Esophagus muscularis mucosa (tissue), 4 donors: Measurements from ENCODE around the gene CDH15. TPM values are rescaled to one million over a fixed set of nuclear protein-coding genes. Genes with fewer than 3 reads are reported as not detected.

Experiments
- DNase-seq: peaks from one replicate; pipeline ENCODE4 v3.0.0-alpha.2; 2017; ENCODE audit errors: extremely low spot score
- H3K27ac ChIP-seq, 4 donors: fragments of 200-600 bp; sonication (generic); replicated peaks in 1 of 4; 1 replicate in 3 of 4; 2 replicates in 1 of 4; pipeline ENCODE4 v1.5.1; 2016 to 2019; ENCODE audit warnings: mild to moderate bottlenecking in 1 of 4
- H3K27me3 ChIP-seq, 4 donors: fragments of 200-600 bp; sonication (generic); one replicate each; pipeline versions ENCODE4 v1.5.1 to v1.6.0; 2016 to 2019
- H3K36me3 ChIP-seq, 4 donors: fragments of 200-600 bp; sonication (generic); one replicate each; pipeline ENCODE4 v1.5.1; 2016 to 2019
- H3K4me1 ChIP-seq, 4 donors: fragments of 200-600 bp; sonication (generic); one replicate each; pipeline ENCODE4 v1.5.1; 2016 to 2019
- H3K4me3 ChIP-seq, 4 donors: fragments of 200-600 bp; sonication (generic); 1 replicate in 2 of 4; 2 replicates in 2 of 4; pipeline ENCODE4 v1.5.1; 2016 to 2019; ENCODE audit warnings: mild to moderate bottlenecking in 4 of 4, moderate library complexity in 1 of 4
- H3K9me3 ChIP-seq, 4 donors: fragments of 200-600 bp; sonication (generic); 1 replicate in 3 of 4; 2 replicates in 1 of 4; pipeline ENCODE4 v1.5.1; 2016 to 2019
- CTCF ChIP-seq, 3 experiments: fragments of 200-600 bp in 2 of 3; fragments of 450-650 bp in 1 of 3; sonication (generic) in 2 of 3; IDR thresholded peaks; one replicate each; pipeline ENCODE4 v1.5.1; 2017 to 2019; ENCODE audit warnings: antibody characterized with exemption in 3 of 3, mild to moderate bottlenecking in 2 of 3, moderate library complexity in 1 of 3
- EP300 ChIP-seq: sonication (generic); formaldehyde crosslinking; IDR thresholded peaks from one replicate; pipeline ENCODE4 v1.6.1; 2017; ENCODE audit warnings: antibody characterized with exemption
- POLR2A ChIP-seq: fragments of 450-650 bp; IDR thresholded peaks from one replicate; pipeline ENCODE4 v1.6.1; 2017; ENCODE audit warnings: antibody characterized with exemption, moderate library complexity, mild to moderate bottlenecking, low read depth
- POLR2AphosphoS5 ChIP-seq, 2 donors: sonication (generic); formaldehyde crosslinking; IDR thresholded peaks; one replicate each; pipeline ENCODE4 v1.6.1; 2017; ENCODE audit warnings: antibody characterized with exemption in 2 of 2
- WGBS: methylation state at CpG from one replicate; pipeline ENCODE4 v1.1.5; 2018; 5-methylcytosine and 5-hydroxymethylcytosine counted together
- intact Hi-C: fragments of 100-400 bp; cut with DNase I; formaldehyde crosslinking; loops from one replicate; pipeline ENCODE4 v1.15.1; 2023
- total RNA-seq, 4 donors: library from RNA; depleted of rRNA; stranded (reverse); fragments of >200 nt; gene quantifications; one replicate each; pipeline versions ENCODE4 v1.1.0 to v1.2.1, GENCODE V29; 2016

CDH15 gene
- total RNA-seq, 4 donors from 2014 or later = under 0.01 to 0.17 (median 0.13) TPM; not detected in 1

GRCh38 chr16:89172171-89172527 is 601 bp downstream of the CDH15 start:
- intact Hi-C loops = loop anchor here (10.0 kb wide), 1 partner anchor 357 kb away; the partner anchor contains the start of gene APRT
- peaks cover 17 to 30% (median 24%) of the 10 kb centered on the region in 4 donors for H3K4me1 ChIP-seq
- H3K27ac ChIP-seq = no peak overlapping the region
- no peaks in the 10 kb centered on the region for H3K36me3 ChIP-seq
- H3K4me3 ChIP-seq = no peak overlapping the region
- no peak for DNase-seq
- H3K9me3 ChIP-seq = no peaks in the 10 kb centered on the region
- WGBS = no CpG with 5 or more reads among the region's 11 CpGs
- TF ChIP-seq POLR2A = no peak
- TF ChIP-seq POLR2AphosphoS5 (IDR thresholded peaks at IDR 0.05) = no peak
- no peak for TF ChIP-seq CTCF (IDR thresholded peaks at IDR 0.05)
- TF ChIP-seq EP300 = no peak
- peaks cover 13 to 94% (median 45%) of the 10 kb centered on the region in 4 donors for H3K27me3 ChIP-seq

DNA sequence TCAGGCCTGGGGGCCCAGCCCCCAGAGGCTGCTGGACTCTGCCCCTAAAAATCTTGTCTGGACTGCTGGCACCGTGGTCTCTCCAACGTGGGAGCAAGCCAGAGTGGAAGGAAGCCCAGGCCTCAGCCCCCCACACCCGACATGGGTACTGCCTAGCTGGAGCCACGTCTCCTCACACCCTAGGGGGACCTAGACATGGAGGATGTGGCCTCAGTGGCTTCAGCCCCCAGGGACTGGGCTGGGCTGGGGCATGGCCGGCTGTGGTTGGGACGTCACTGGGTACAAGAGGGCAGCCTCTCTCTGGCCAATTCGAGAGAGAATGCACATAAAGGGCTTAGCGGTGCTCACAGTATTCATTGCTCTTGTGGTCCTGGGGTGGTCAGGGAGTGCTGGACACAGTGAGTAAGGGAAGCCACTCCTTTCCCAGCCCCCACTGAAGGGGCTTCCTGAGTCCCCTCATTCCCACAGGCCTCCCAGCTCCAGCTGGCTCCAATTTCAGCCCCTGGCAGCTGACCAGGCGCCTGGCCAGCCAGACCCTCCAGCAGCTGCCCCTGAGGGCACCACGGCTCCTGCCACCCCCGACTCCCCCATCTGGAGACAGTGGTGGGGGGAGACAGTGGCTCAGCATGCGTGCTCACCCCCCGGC is 1.1 kb downstream of the CDH15 start:
- peaks cover 13 to 94% (median 40%) of the 10 kb centered on the region in 4 donors for H3K27me3 ChIP-seq
- TF ChIP-seq EP300 (no peak), POLR2A (no peak), POLR2AphosphoS5 (IDR thresholded peaks at IDR 0.05) (no peak), CTCF (IDR thresholded peaks at IDR 0.05) (no peak)
- H3K4me3 ChIP-seq = no peak overlapping the region
- no peaks in the 10 kb centered on the region for H3K9me3 ChIP-seq
- 46% methylated on average over 6 of the region's 13 CpGs for WGBS
- DNase-seq = no peak
- no peaks in the 10 kb centered on the region for H3K36me3 ChIP-seq
- no peak overlapping the region for H3K27ac ChIP-seq
- intact Hi-C loops = loop anchor here (10.0 kb wide), 1 partner anchor 358 kb away; the partner anchor contains the start of gene APRT
- H3K4me1 ChIP-seq = peaks cover 12 to 25% (median 19%) of the 10 kb centered on the region in 4 donors

DNA sequence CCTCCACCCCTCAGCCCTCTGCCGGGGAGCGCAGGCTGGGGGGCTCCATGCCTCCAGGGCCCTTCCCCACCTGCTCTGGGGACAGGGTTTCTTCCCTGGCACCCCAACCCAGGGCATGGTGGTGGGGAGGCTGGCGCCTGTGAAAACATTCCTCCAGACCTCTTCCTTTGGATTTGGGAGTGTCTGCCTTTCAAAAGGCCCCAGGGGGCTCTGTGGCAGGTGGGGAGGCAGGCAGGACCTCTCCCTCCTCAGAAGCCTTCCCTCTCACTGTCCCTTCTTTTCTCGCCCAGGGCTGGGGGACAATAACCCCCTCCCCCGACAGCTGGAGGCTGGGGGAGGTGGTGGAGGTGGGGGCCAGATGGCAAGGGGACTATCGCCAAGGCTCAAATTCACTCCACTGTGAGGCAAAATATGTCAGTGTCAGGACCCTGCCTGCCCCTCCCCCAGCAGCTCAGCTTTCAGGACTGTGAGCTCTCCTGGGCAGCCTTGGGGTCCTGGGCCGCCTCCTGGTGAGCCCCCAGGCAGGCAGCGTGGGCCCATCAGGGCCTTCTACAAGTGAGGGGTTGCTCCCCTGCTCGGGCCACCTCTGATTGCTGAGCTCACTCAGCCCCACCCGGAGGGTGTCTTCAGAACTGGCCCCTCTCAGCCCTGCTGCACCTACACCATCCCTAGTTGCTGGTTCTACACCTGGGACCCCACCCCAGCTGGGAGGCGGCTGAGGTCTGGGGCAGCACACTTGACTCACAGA is 1.8 kb downstream of the CDH15 start:
- no peak for TF ChIP-seq POLR2AphosphoS5 (IDR thresholded peaks at IDR 0.05)
- TF ChIP-seq CTCF (IDR thresholded peaks at IDR 0.05) = no peak
- no peak for TF ChIP-seq POLR2A
- Histone ChIP-seq H3K9me3 (no peaks in the 10 kb centered on the region), H3K27ac (no peak overlapping the region), H3K36me3 (no peaks in the 10 kb centered on the region), H3K4me3 (no peak overlapping the region), H3K27me3 (peaks cover 12 to 94% (median 33%) of the 10 kb centered on the region in 4 donors), H3K4me1 (peaks cover 12 to 24% (median 19%) of the 10 kb centered on the region in 4 donors)
- intact Hi-C loops = loop anchor here (10.0 kb wide), 1 partner anchor 359 kb away; the partner anchor contains the start of gene APRT
- 54% methylated on average over 7 of the region's 11 CpGs for WGBS
- no peak for DNase-seq

DNA sequence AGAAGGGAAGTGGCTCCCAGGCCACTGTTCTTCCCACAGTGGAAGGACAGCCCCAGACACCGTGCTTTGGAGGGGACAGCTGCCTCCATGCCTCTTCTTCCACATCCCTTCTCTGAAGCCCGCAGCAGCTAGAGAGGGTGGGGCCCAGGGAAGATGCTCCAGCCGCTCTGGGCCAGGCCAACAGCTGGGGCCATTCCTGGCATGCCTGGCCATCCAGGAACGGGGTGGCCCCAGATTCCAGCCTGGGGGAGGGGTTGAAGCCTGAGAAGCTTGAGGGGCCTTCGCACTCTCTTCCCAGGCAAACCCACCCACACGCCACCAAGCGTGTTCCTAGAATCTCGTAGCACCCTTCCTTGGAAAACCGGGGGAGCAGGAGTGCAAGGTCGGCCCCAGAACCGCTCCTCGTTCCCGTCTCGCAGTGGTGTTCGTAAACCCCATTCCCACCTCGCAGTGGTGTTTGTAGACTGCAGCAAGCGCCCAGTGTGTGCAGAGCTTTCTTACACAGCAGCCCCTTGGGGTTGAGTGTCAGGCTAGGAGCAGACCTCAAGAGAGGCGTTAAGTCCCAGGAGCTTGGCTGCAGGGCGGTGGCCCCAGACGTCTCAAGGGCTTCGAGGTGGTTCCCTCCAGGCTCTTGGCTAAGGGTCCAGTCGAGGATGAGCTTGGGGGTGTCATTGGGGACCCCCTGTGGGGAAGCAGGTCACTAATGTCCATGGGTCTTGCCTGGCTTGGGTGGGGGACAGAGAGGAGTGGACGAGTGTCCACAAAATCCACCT is 2.7 kb downstream of the CDH15 start:
- intact Hi-C loops = loop anchor here (10.0 kb wide), 1 partner anchor 359 kb away; the partner anchor contains the start of gene APRT
- no peak overlapping the region for H3K27ac ChIP-seq
- H3K36me3 ChIP-seq = no peaks in the 10 kb centered on the region
- DNase-seq = no peak
- WGBS = 83% methylated on average over 14 of the region's 23 CpGs
- TF ChIP-seq POLR2A (no peak), CTCF (IDR thresholded peaks at IDR 0.05) (no peak), EP300 (no peak), POLR2AphosphoS5 (IDR thresholded peaks at IDR 0.05) (no peak)
- H3K4me1 ChIP-seq = peaks cover 12 to 24% (median 19%) of the 10 kb centered on the region in 4 donors
- H3K9me3 ChIP-seq = no peaks in the 10 kb centered on the region
- peaks cover 9 to 94% (median 24%) of the 10 kb centered on the region in 4 donors for H3K27me3 ChIP-seq
- no peak overlapping the region for H3K4me3 ChIP-seq
